Measurements from ENCODE around the gene FRMD4B.

FRMD4B gene

DNA sequence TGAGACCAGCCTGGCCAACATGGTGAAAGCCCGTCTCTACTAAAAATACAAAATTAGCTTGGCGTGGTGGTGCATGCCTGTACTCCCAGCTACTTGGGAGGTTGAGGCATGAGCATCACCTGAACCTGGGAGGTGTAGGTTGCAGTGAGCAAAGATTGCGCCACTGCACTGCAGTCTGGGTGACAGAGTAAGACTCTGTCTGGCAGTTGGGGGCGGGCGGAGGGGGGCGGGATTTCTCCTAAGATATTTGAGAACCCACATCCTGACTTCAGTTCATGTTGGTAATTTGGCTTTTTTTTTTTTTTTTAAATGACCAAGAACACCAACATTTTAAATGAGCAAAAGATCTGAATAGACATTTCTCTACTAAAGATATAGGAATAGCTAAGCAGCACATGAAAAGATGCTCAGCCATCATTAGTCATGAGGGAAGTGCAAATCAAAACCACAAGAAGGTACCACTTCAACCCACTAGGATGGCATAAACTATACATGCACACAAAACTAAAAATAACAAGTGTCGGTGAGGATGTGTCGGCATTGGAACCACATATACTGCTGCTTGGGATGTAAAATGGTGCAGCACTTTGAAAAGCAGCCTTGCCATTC, 187.9 kb downstream of the FRMD4B start:
- no peak overlapping the region for H3K4me3 ChIP-seq (replicated peaks; ENCODE audit: low read depth, low read length)
- no peak for DNase-seq (ENCODE audit: extremely low read depth, insufficient read length)
- H3K36me3 ChIP-seq (ENCODE audit: control insufficient read depth, insufficient read depth, low read length), result no peaks in the 10 kb centered on the region
- TF ChIP-seq, protein P1, sequence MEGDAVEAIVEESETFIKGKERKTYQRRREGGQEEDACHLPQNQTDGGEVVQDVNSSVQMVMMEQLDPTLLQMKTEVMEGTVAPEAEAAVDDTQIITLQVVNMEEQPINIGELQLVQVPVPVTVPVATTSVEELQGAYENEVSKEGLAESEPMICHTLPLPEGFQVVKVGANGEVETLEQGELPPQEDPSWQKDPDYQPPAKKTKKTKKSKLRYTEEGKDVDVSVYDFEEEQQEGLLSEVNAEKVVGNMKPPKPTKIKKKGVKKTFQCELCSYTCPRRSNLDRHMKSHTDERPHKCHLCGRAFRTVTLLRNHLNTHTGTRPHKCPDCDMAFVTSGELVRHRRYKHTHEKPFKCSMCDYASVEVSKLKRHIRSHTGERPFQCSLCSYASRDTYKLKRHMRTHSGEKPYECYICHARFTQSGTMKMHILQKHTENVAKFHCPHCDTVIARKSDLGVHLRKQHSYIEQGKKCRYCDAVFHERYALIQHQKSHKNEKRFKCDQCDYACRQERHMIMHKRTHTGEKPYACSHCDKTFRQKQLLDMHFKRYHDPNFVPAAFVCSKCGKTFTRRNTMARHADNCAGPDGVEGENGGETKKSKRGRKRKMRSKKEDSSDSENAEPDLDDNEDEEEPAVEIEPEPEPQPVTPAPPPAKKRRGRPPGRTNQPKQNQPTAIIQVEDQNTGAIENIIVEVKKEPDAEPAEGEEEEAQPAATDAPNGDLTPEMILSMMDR (IDR thresholded peaks at IDR 0.05; ENCODE audit: insufficient read depth, low read length, poor library complexity, severe bottlenecking), result no peak
- H3K27me3 ChIP-seq (replicated peaks; ENCODE audit: control insufficient read depth, insufficient read depth, low read length), result no peaks in the 10 kb centered on the region

DNA sequence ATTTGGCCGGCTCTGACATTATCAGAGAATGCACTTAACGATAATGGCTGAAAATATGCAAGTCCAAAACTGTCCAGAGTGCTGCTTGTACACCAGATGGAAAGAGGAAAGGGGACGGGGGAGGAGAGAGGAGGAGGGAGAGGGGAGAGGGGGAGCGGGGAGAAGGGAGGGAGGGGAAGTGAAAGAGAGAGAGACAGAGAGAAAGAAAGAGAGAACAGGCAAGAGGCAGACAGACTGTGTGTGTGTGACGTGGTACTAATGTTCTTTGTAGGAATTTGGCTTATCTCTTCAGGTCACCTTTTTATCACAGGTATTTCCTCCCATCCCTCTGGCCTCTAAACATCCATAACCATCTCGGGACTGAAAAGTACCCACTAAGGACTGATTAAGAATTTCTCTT, 188.4 kb downstream of the FRMD4B start:
- Histone ChIP-seq H3K36me3 (ENCODE audit: control insufficient read depth, insufficient read depth, low read length) (no peaks in the 10 kb centered on the region), H3K27me3 (replicated peaks; ENCODE audit: control insufficient read depth, insufficient read depth, low read length) (no peaks in the 10 kb centered on the region), H3K4me3 (replicated peaks; ENCODE audit: low read depth, low read length) (no peak overlapping the region)
- TF ChIP-seq, protein P1 (IDR thresholded peaks at IDR 0.05; ENCODE audit: insufficient read depth, low read length, poor library complexity, severe bottlenecking), result no peak
- DNase-seq (ENCODE audit: extremely low read depth, insufficient read length), result no peak

DNA sequence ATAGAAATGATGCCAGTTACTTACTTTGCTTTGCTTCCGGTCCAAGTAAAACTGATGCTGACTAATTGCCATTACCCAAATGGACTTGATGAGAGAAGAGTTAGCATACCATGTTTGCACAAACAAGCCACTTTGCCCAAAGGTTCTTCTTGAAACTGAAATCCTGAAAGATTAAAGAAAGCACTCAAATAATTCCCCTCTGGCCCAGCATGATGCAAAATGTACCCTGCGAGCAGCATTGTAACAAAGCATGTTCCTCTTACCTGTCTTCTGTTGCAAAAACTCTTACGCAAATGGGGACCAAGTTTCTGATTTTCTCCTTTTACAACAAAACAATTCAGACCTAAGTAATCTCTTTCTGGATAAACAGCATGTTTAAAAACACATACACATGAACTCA, 189.0 kb downstream of the FRMD4B start:
- Histone ChIP-seq H3K36me3 (ENCODE audit: control insufficient read depth, insufficient read depth, low read length) (no peaks in the 10 kb centered on the region), H3K27me3 (replicated peaks; ENCODE audit: control insufficient read depth, insufficient read depth, low read length) (no peaks in the 10 kb centered on the region), H3K4me3 (replicated peaks; ENCODE audit: low read depth, low read length) (no peak overlapping the region)
- no peak for DNase-seq (ENCODE audit: extremely low read depth, insufficient read length)
- TF ChIP-seq, protein P1 (IDR thresholded peaks at IDR 0.05; ENCODE audit: insufficient read depth, low read length, poor library complexity, severe bottlenecking), result no peak

DNA sequence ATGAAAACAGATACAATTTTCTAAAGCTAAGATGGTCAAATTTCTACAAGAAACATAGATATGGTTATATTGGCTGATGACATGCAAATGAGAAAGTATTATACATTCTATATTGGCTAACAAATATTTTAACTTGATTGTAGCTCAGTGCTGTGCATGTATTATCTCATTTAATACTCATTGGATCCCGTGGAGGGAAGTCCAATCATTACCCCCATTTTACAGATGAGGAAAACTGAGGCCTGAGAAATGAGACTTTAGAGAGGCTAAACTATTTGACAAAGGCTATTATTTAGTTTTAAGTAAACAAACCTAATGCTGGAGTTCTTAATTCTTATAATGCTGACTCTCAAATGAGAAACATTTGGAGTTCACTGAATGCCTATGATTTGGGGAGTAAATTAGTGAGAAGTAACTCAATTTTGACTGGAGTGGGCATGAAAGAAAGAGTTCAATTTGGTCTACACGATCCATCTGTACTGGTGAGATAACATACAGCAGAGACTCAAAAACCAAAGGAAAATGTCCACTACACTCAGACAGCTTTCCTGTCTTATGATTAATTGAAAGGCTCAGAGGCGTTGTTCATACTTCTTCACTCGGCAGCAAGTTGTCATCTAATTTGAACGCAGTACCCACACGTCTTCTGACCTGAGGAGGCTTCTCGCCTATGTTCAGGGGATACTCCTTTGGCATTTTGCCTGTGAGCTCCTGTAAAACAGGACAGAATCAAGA, 191.3 kb downstream of the FRMD4B start:
- DNase-seq (ENCODE audit: extremely low read depth, insufficient read length), result no peak
- H3K4me3 ChIP-seq (replicated peaks; ENCODE audit: low read depth, low read length), result no peak overlapping the region
- H3K36me3 ChIP-seq (ENCODE audit: control insufficient read depth, insufficient read depth, low read length), result no peaks in the 10 kb centered on the region
- TF ChIP-seq, protein P1 (IDR thresholded peaks at IDR 0.05; ENCODE audit: insufficient read depth, low read length, poor library complexity, severe bottlenecking), result no peak
- H3K27me3 ChIP-seq (replicated peaks; ENCODE audit: control insufficient read depth, insufficient read depth, low read length), result no peaks in the 10 kb centered on the region

DNA sequence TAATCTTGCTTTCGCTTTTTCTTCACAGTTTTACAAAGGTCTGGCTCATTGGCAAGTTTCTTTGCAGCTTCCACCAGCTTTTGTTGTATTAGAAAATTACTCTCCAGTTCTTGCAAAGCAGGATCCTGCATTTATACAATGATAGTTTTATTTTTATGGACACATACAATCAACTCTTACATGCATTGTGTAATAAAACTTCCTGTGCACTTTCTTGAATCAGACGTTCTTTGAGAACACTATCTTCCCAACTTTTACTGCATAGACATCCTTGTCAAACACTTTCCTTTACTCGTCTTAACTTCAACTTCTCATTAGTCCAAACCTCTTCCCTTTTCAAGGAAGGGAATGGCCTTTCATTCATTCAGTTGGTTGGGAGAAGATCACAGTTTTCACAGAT, 192.1 kb downstream of the FRMD4B start:
- Histone ChIP-seq H3K4me3 (replicated peaks; ENCODE audit: low read depth, low read length) (no peak overlapping the region), H3K36me3 (ENCODE audit: control insufficient read depth, insufficient read depth, low read length) (no peaks in the 10 kb centered on the region), H3K27me3 (replicated peaks; ENCODE audit: control insufficient read depth, insufficient read depth, low read length) (no peaks in the 10 kb centered on the region)
- DNase-seq (ENCODE audit: extremely low read depth, insufficient read length), result no peak
- TF ChIP-seq, protein P1 (IDR thresholded peaks at IDR 0.05; ENCODE audit: insufficient read depth, low read length, poor library complexity, severe bottlenecking), result no peak

All from GM06990 (cell line).